Measurements from ENCODE around the gene NTSR1.

Gene NTSR1

GRCh38 chr20:62760856-62761758 is 52.5 kb downstream of the NTSR1 start:
- DNase-seq, result no peak

GRCh38 chr20:62761759-62762131 is 53.1 kb downstream of the NTSR1 start:
- DNase-seq, result no peak

- DNase-seq, result no peak
These were observed 53.7 kb downstream of the NTSR1 start for GRCh38 chr20:62762376-62762775.

GRCh38 chr20:62762801-62763368 is 54.2 kb downstream of the NTSR1 start:
- no peak for DNase-seq

GRCh38 chr20:62763404-62763803 is 54.8 kb downstream of the NTSR1 start:
- no peak for DNase-seq

GRCh38 chr20:62764156-62764935 is 55.7 kb downstream of the NTSR1 start:
- DNase-seq, result no peak

- DNase-seq, result no peak
These were observed 56.4 kb downstream of the NTSR1 start for GRCh38 chr20:62765021-62765420.

GRCh38 chr20:62765432-62766070 is 56.9 kb downstream of the NTSR1 start:
- no peak for DNase-seq

GRCh38 chr20:62766071-62766450 is 57.4 kb downstream of the NTSR1 start:
- DNase-seq, result no peak

- no peak for DNase-seq
These were observed 58.1 kb downstream of the NTSR1 start for GRCh38 chr20:62766716-62767115.

- DNase-seq, result no peak
These were observed 59.6 kb downstream of the NTSR1 start for GRCh38 chr20:62768234-62768546.

GRCh38 chr20:62768551-62769287 is 60.1 kb downstream of the NTSR1 start:
- DNase-seq, result no peak

GRCh38 chr20:62769346-62770071 is 60.9 kb downstream of the NTSR1 start:
- DNase-seq, result no peak

- no peak for DNase-seq
These were observed 61.7 kb downstream of the NTSR1 start for GRCh38 chr20:62770111-62770910.

GRCh38 chr20:62770916-62771315 is 62.3 kb downstream of the NTSR1 start:
- no peak for DNase-seq

GRCh38 chr20:62771396-62772102 is 62.9 kb downstream of the NTSR1 start:
- no peak for DNase-seq

- DNase-seq, result no peak
These were observed 63.5 kb downstream of the NTSR1 start for GRCh38 chr20:62772103-62772611.

- no peak for DNase-seq
These were observed 64.0 kb downstream of the NTSR1 start for GRCh38 chr20:62772619-62772989.

- no peak for DNase-seq
These were observed 64.6 kb downstream of the NTSR1 start for GRCh38 chr20:62772990-62773844.
